GM12872 (cell line): ENCODE results near the gene CT45A10.

Experiments used
- TF ChIP-seq, protein P1 (sequence below): IDR thresholded peaks from 3 replicates; pipeline ENCODE4 v1.5.1; 2011; ENCODE audit warnings: low read depth, mild to moderate bottlenecking, low read length, moderate library complexity; ENCODE audit not compliant: insufficient read depth

The CT45A10 gene, protein sequence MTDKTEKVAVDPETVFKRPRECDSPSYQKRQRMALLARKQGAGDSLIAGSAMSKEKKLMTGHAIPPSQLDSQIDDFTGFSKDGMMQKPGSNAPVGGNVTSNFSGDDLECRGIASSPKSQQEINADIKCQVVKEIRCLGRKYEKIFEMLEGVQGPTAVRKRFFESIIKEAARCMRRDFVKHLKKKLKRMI

DNA sequence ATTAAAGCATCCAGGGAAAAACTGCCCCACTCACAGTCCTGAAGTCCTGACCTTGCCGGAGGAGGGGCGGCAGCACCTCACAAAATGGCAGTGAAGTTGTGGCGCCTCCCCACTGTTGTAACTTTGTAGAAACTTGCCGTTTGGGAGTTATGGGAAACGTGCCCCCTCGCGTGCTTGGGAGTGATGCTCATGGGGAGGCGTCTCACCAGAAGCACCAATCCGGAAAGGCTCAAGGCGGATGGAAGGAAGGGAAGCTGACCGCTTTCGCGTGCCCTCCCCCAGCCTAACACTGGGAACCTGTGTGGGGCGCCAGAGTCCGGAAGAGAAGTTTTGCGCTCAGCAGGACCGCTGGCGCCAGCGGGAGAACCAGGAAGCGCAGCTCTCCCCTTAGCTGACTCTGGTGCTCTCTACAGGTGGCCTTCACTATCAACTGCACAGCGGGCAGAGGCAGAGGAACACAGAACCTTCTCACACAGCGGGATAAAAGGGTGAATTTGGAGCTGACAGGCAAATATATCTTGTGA lies at the start of gene CT45A10, which contains the start of gene SAGE1:
TSS of gene CT45A10 (minus strand) at position 151 of the 524 bp plus-strand sequence. CDS start 8,100 bp downstream, outside the sequence.
TSS of gene SAGE1 (plus strand) at position 423 of the 524 bp plus-strand sequence. CDS start 2,527 bp downstream, outside the sequence.
- TF ChIP-seq, protein P1, sequence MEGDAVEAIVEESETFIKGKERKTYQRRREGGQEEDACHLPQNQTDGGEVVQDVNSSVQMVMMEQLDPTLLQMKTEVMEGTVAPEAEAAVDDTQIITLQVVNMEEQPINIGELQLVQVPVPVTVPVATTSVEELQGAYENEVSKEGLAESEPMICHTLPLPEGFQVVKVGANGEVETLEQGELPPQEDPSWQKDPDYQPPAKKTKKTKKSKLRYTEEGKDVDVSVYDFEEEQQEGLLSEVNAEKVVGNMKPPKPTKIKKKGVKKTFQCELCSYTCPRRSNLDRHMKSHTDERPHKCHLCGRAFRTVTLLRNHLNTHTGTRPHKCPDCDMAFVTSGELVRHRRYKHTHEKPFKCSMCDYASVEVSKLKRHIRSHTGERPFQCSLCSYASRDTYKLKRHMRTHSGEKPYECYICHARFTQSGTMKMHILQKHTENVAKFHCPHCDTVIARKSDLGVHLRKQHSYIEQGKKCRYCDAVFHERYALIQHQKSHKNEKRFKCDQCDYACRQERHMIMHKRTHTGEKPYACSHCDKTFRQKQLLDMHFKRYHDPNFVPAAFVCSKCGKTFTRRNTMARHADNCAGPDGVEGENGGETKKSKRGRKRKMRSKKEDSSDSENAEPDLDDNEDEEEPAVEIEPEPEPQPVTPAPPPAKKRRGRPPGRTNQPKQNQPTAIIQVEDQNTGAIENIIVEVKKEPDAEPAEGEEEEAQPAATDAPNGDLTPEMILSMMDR, result no peak

DNA sequence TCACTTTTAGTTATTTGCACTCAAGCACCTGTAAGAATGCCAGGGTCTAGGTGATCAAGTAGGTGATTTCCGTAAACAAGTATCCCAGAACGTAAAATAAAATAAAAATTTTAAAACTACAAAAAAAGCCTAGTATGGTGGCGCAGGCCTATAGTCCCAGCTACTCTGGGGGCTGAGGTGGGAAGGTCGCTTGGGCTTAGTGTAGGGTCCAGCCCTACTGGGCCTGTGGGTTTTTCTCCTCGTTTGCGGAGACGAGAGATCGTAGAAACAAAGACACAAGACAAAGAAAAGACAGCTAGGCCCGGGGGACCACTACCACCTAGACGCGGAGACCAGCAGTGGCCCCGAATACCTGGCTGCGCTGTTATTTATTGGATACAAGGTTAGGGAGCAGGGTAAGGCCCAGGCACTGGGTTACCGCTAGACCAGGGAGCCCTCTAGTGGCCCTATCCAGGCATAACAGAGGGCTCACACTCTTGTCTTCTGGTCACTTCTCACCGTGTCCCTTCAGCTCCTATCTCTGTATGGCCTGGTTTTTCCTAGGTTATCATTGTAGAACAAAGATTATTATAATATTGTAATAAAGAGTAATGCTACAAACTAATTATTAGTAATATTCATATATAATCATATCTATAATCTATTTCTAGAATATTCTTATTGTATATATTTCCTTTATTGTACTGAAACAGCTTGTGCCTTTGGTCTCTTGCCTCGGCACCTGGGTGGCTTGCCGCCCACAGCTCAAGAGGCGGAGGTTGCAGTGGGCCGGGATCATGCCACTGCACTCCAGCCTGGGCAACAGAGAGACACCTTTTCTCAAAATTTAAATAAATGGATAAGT lies 38.6 kb upstream of the CT45A10 start:
- TF ChIP-seq, protein P1, result peak; percentile 73

DNA sequence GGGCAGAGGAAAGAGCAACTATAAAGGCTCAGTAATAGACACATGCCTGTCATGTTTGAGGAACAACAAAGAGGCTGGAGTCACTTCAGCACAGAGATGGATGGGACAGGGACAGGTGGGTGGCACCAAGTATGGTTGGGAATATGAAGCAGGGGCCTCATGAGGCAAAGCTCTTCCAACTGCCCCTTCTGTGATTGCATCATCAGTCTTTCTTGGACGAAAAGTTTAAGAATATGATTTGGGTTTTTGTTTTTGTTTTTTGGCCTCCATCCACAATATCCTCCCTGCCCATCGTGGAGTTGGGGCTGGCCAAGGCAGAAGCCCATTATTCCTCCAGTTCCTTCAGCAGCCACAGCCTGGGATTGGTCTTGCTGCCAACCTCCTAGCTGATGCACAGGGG lies 34.7 kb upstream of the CT45A10 start:
- TF ChIP-seq, protein P1, result no peak

DNA sequence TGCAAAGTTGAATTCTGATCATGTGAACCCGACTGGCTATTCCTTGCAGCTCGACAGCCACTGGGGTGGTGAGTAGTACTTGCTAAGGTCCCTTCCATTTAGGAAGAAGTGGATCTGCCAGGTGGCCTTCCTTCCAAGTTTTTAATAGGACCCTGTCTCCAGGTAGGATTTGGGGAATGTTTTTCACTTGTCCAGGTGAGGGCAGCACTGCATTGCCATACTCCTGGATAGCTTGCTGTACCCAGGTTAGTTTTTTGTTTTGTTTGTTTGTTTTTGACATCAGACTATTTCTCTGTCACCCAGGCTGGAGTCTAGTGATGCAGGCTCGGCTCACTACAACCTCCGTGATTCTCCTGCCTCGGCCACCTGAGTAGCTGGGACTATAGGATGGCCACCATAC lies 30.1 kb upstream of the CT45A10 start:
- TF ChIP-seq, protein P1, result peak; percentile 27; the same call in 1 of the 3 replicates

DNA sequence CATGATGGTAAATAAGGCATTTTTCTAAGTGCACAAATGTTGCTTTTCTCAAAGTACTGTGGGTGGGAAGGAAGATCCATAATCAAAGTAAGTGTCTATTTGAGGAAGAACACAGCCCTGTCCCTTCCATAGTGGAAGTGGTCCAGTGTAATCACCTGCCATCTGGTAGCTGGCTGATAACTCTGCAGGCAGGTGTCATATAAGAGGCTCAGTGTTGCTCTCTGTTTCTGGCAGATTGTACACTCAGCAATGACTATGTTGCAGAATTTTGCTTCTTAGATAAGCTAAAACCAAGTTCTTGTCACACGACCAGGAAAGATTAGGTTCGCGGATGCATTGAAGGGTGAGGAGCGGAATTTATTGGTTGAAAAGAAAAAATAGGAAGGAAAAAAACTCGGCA lies 21.2 kb upstream of the CT45A10 start:
- TF ChIP-seq, protein P1, result no peak

DNA sequence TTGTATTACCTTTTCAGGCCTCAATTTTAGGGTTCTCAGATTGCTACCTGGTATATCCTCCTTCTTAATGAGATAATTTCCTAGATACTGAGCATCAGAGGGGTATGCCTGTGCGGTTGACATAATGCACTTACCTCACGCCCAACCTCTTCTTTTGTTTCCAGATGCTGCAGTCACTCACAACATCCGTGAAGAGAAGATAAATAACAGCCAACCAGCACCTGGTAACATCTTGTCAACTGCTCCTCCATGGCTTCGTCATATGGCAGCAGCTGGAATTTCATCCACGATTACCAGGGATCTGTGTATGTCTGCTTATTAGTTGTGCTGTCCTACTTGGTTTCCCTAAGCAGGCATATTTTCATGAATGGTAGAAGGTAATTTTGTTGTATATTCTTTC lies 17.0 kb upstream of the CT45A10 start:
- TF ChIP-seq, protein P1, result no peak

DNA sequence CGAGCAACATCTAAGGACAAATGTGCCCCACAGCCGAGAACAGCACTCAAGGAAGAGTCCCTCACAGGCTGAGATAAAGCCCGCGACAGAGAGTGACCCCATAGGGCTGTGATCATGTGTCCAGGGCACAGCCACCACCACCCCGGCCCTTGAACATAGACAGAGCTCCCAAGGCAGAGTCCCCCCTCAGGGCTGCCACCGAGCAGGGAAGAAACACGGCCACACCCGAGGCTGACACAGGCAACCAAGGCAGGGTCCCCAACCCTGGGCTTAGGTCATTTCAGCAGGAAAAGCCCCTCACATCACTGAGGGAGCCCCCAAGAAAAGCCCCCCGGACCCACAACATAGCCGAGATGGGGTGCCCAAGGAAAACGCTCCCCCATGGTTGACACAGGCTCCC lies 463 bp downstream of the CT45A10 start:
- TF ChIP-seq, protein P1, result no peak
